ENCODE measurements around the gene SDHC.
A peak's percentile ranks its signal among the peaks of the same experiment; 100 is the strongest.

The SDHC gene

GRCh38 chr1:161314201-161314981 lies at the start of gene SDHC:
SDHC (plus strand) TSS chr1:161314381; CDS start chr1:161314406, 25 bp downstream.
- Mint-ChIP-seq H3K27me3 (no peaks in the 10 kb centered on the region), H3K4me1 (ENCODE audit: low read depth) (peaks cover 26% of the 10 kb centered on the region), H3K4me3 (peak within 1 kb of the TSS; percentile 97), H3K27ac (peak within 1 kb of the TSS; percentile 97), H3K36me3 (no peaks in the 10 kb centered on the region), H3K9me3 (ENCODE audit: low read depth) (no peaks in the 10 kb centered on the region)

DNA sequence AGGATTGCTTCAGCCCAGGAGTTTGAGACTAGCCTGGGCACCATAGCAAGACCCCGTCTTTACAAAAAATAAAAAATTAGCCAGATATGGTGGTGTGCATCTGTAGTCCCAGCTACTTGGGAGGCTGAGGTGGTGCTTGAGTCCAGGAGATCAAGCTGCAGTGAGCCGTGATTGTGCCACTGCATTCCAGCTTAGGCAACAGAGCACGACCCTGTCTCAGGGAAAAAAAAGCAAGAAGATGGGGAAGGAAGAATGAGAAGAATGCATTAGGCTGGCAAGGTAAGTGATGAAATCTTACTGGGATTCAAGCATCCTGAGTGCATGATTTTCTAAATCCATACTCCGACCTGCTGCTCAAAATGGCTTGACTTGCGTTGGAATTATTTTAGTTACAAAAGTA lies 48.9 kb upstream of the SDHC start:
- H3K4me1 Mint-ChIP-seq (ENCODE audit: low read depth) = peaks cover 6% of the 10 kb centered on the region
- peaks cover 16% of the 10 kb centered on the region for H3K27me3 Mint-ChIP-seq
- no peak overlapping the region for H3K4me3 Mint-ChIP-seq
- no peaks in the 10 kb centered on the region for H3K36me3 Mint-ChIP-seq
- no peaks in the 10 kb centered on the region for H3K9me3 Mint-ChIP-seq (ENCODE audit: low read depth)
- no peak overlapping the region for H3K27ac Mint-ChIP-seq

DNA sequence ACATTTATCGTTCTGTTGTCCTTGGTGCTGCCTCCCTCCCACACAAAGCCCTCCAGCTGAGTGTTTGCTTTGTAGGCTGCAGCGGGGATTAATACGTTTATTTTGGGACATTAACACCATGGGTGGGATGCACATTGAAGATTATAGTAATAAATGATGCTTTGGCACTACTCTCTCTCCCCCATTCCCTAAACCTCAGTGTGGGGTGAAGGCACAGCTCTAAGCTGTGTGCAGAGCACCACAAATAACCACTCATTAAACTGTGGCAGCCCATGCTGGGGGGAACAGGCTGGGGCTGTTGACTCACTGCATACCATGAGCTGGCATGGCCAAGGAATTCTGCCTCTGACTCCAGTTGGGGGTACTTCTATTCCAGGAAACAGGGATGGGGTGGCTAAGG lies 48.0 kb upstream of the SDHC start:
- Mint-ChIP-seq H3K27me3 (peaks cover 12% of the 10 kb centered on the region), H3K27ac (no peak overlapping the region), H3K4me1 (ENCODE audit: low read depth) (peaks cover 3% of the 10 kb centered on the region), H3K9me3 (ENCODE audit: low read depth) (no peaks in the 10 kb centered on the region), H3K4me3 (no peak overlapping the region), H3K36me3 (no peaks in the 10 kb centered on the region)

- H3K27me3 Mint-ChIP-seq = peaks cover 8% of the 10 kb centered on the region
These were observed 47.3 kb upstream of the SDHC start for GRCh38 chr1:161266836-161267235.

GRCh38 chr1:161267321-161267720 lies 46.9 kb upstream of the SDHC start:
- Mint-ChIP-seq H3K4me1 (ENCODE audit: low read depth) (no peaks in the 10 kb centered on the region), H3K36me3 (no peaks in the 10 kb centered on the region), H3K27me3 (peaks cover 7% of the 10 kb centered on the region), H3K9me3 (ENCODE audit: low read depth) (no peaks in the 10 kb centered on the region), H3K4me3 (no peak overlapping the region), H3K27ac (no peak overlapping the region)

More at GRCh38 chr1:161266836-161267235, 47.3 kb upstream of the SDHC start:
- H3K9me3 Mint-ChIP-seq (ENCODE audit: low read depth) = no peaks in the 10 kb centered on the region
- H3K36me3 Mint-ChIP-seq = no peaks in the 10 kb centered on the region
- H3K4me1 Mint-ChIP-seq (ENCODE audit: low read depth) = no peaks in the 10 kb centered on the region
- H3K27ac Mint-ChIP-seq = no peak overlapping the region
- no peak overlapping the region for H3K4me3 Mint-ChIP-seq

- Mint-ChIP-seq H3K27me3 (peaks cover 7% of the 10 kb centered on the region), H3K27ac (no peak overlapping the region), H3K9me3 (ENCODE audit: low read depth) (no peaks in the 10 kb centered on the region), H3K4me1 (ENCODE audit: low read depth) (no peaks in the 10 kb centered on the region), H3K36me3 (no peaks in the 10 kb centered on the region), H3K4me3 (no peak overlapping the region)
These were observed 40.8 kb upstream of the SDHC start for GRCh38 chr1:161273402-161273801.

DNA sequence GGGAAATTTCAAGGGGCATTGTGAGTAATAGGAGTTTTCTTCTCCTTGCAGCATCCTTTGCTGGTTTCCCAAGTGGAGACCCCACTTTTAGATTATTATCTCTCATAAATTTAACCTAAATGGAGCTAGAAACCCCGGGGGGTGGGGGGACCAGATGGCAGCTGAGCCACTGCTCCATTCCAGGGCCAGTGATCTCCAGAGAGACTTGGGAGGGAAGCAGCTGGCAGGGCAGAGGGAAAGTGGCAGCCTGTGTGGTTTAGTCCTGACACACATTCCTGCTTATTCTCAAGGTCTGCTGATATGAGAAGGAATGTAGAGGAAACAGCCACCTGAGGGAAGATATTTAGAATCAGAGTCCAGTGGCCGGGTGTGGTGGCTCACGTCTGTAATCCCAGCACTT lies 39.3 kb upstream of the SDHC start:
- Mint-ChIP-seq H3K36me3 (peaks cover 5% of the 10 kb centered on the region), H3K27me3 (peaks cover 7% of the 10 kb centered on the region), H3K9me3 (ENCODE audit: low read depth) (no peaks in the 10 kb centered on the region), H3K4me3 (no peak overlapping the region), H3K4me1 (ENCODE audit: low read depth) (no peaks in the 10 kb centered on the region), H3K27ac (no peak overlapping the region)

GRCh38 chr1:161282991-161283390 lies 31.2 kb upstream of the SDHC start:
- Mint-ChIP-seq H3K36me3 (peaks cover 6% of the 10 kb centered on the region), H3K4me1 (ENCODE audit: low read depth) (no peaks in the 10 kb centered on the region), H3K27me3 (no peaks in the 10 kb centered on the region), H3K27ac (no peak overlapping the region), H3K9me3 (ENCODE audit: low read depth) (no peaks in the 10 kb centered on the region), H3K4me3 (no peak overlapping the region)

- Mint-ChIP-seq H3K4me3 (no peak overlapping the region), H3K27ac (no peak overlapping the region), H3K9me3 (ENCODE audit: low read depth) (no peaks in the 10 kb centered on the region), H3K36me3 (no peaks in the 10 kb centered on the region), H3K27me3 (no peaks in the 10 kb centered on the region), H3K4me1 (ENCODE audit: low read depth) (no peaks in the 10 kb centered on the region)
These were observed 29.1 kb upstream of the SDHC start for GRCh38 chr1:161285113-161285512.

DNA sequence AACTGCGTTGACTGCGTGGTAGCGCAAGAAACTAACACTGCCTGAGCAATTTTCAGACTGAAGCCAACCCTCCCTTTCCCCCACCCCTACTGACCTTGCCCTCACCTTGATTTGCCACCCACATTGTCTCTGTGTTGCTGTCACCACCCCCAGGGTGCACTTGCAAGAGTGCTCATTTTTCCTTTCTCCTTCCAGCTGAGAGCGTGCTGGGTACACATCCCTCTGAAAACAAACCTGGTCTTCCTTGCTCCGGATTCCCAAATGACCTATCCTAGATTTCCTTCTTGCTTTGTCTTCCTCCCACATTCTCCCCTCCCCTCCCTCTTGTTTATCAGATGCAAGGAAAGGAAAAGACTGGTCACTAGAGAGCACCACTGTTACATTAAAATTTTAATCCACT lies 28.7 kb upstream of the SDHC start:
- H3K27me3 Mint-ChIP-seq = no peaks in the 10 kb centered on the region
- no peak overlapping the region for H3K27ac Mint-ChIP-seq
- H3K9me3 Mint-ChIP-seq (ENCODE audit: low read depth) = no peaks in the 10 kb centered on the region
- no peaks in the 10 kb centered on the region for H3K4me1 Mint-ChIP-seq (ENCODE audit: low read depth)
- no peak overlapping the region for H3K4me3 Mint-ChIP-seq
- H3K36me3 Mint-ChIP-seq = no peaks in the 10 kb centered on the region

DNA sequence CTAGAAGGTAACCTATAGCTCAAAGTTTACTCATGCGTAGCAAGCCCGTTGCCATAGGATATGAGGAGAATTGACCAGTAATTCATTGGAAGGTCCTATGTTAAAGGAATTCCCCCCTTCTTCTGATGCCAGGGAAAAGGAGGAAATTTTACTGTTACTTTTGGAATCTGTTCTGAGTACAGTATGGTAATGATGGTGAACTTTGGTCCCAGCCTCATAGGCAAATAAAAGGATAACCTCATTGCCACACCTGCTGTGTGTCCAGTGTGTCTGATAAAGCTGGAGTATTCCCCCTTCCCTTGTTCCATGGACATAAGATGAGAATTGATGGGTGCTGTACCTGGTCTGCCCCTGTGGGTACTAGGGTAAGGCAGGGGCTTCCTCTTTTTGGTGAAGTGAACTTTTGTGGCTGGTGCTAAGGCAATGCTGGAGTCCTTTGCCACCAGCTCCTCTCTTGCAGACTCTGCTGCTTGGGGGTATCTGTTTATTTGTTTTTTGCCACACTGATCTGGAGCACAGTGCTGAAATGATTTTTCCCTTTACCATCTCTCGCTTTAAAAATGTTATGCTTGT lies 26.6 kb upstream of the SDHC start:
- no peak overlapping the region for H3K4me3 Mint-ChIP-seq
- no peak overlapping the region for H3K27ac Mint-ChIP-seq
- H3K27me3 Mint-ChIP-seq = no peaks in the 10 kb centered on the region
- H3K36me3 Mint-ChIP-seq = no peaks in the 10 kb centered on the region
- no peaks in the 10 kb centered on the region for H3K4me1 Mint-ChIP-seq (ENCODE audit: low read depth)
- no peaks in the 10 kb centered on the region for H3K9me3 Mint-ChIP-seq (ENCODE audit: low read depth)

GRCh38 chr1:161290779-161291178 lies 23.4 kb upstream of the SDHC start:
- H3K27ac Mint-ChIP-seq = no peak overlapping the region
- no peaks in the 10 kb centered on the region for H3K4me1 Mint-ChIP-seq (ENCODE audit: low read depth)
- H3K36me3 Mint-ChIP-seq = no peaks in the 10 kb centered on the region
- H3K9me3 Mint-ChIP-seq (ENCODE audit: low read depth) = no peaks in the 10 kb centered on the region
- no peaks in the 10 kb centered on the region for H3K27me3 Mint-ChIP-seq
- H3K4me3 Mint-ChIP-seq = no peak overlapping the region

DNA sequence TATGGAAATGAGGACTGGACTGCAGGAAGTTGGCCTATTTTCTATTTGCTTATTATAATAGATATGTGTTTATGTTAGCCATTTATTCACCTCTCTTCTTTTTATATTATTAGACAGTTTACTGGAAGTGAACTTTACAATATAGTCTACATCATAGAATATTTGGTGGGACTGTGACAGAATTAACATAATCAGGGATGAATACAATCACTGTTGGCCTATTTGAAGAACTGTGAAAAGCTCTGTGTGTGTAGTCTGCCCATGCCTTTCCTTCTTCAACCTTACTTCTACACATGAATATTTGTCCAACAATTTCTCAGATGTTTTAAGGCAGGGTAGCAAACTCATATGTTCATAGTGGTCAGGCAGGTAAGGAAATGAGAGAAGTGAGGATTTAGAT lies 16.8 kb upstream of the SDHC start:
- Mint-ChIP-seq H3K27ac (no peak overlapping the region), H3K27me3 (no peaks in the 10 kb centered on the region), H3K36me3 (no peaks in the 10 kb centered on the region), H3K4me3 (no peak overlapping the region), H3K4me1 (ENCODE audit: low read depth) (no peaks in the 10 kb centered on the region), H3K9me3 (ENCODE audit: low read depth) (no peaks in the 10 kb centered on the region)

DNA sequence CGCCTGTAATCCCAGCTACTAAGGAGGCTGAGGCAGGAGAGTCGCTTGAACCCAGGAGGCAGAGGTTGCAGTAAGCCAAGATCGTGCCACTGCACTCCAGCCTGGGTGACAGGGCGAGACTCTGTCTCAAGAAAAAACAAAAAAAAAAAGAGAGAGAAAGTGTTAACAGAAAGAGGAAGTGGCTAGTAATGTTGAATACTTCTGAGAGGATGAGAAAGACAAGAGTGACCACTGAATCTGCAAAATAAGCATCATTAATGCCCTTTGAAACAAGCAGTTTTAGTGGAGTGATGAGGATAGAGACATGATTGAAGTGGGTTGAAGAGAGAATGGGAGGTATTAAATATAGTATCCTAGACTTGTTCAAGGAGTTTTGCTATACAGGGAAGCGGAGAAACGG lies 16.1 kb upstream of the SDHC start:
- no peak overlapping the region for H3K4me3 Mint-ChIP-seq
- H3K27ac Mint-ChIP-seq = no peak overlapping the region
- H3K9me3 Mint-ChIP-seq (ENCODE audit: low read depth) = no peaks in the 10 kb centered on the region

GRCh38 chr1:161299347-161299746 lies 14.8 kb upstream of the SDHC start:
- no peak overlapping the region for H3K4me3 Mint-ChIP-seq
- no peaks in the 10 kb centered on the region for H3K27me3 Mint-ChIP-seq
- no peaks in the 10 kb centered on the region for H3K9me3 Mint-ChIP-seq (ENCODE audit: low read depth)
- peak overlapping the region; percentile 16 for H3K27ac Mint-ChIP-seq
- H3K4me1 Mint-ChIP-seq (ENCODE audit: low read depth) = peaks cover 14% of the 10 kb centered on the region
- H3K36me3 Mint-ChIP-seq = no peaks in the 10 kb centered on the region

More for the DNA sequence above, 16.1 kb upstream of the SDHC start:
- H3K4me1 Mint-ChIP-seq (ENCODE audit: low read depth) = peaks cover 2% of the 10 kb centered on the region
- H3K27me3 Mint-ChIP-seq = no peaks in the 10 kb centered on the region
- H3K36me3 Mint-ChIP-seq = no peaks in the 10 kb centered on the region

GRCh38 chr1:161300478-161300877 lies 13.7 kb upstream of the SDHC start:
- H3K4me3 Mint-ChIP-seq = no peak overlapping the region
- no peaks in the 10 kb centered on the region for H3K36me3 Mint-ChIP-seq
- H3K27ac Mint-ChIP-seq = no peak overlapping the region
- H3K9me3 Mint-ChIP-seq (ENCODE audit: low read depth) = no peaks in the 10 kb centered on the region
- peaks cover 25% of the 10 kb centered on the region for H3K4me1 Mint-ChIP-seq (ENCODE audit: low read depth)
- no peaks in the 10 kb centered on the region for H3K27me3 Mint-ChIP-seq

All from activated naive CD8-positive, alpha-beta T cell (primary cell).